Measurements from ENCODE around the gene C16orf46. TPM values are rescaled to one million over a fixed set of nuclear protein-coding genes. Genes with fewer than 3 reads are reported as not detected.

The C16orf46 gene
- total RNA-seq, 2 donors from 2014 or later: 3.9 to 15.7 TPM

DNA sequence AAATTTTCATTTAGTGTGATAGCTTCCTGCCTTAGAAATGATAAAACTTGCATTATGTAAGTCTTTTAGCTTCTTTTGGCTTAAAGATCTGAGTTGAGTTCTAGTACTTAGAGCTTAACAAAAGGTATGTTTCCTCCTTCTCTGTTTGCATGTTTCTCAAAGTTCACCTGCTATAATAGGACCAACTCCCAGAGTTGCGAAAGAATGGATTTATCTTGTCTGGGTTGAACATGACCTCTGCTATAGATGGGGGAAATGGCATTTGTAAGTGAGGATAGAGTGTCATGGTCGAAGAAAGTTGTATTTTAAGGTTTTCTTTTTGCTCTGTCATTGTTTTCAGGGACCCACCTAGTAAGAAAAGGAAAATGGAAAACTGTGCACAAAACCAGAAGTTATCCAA lies 34.2 kb downstream of the C16orf46 start:
- Histone ChIP-seq H3K36me3 (peaks cover 0 to 13% of the 10 kb centered on the region in 2 donors), H3K4me3 (no peak overlapping the region), H3K4me1 (replicated peaks) (peaks cover under 1% of the 10 kb centered on the region), H3K27ac (no peak overlapping the region), H3K27me3 (replicated peaks; ENCODE audit: insufficient read depth) (no peaks in the 10 kb centered on the region), H3K9me3 (no peaks in the 10 kb centered on the region)
- WGBS: 96% methylated on average over 2 of the region's 2 CpGs
- intact Hi-C loops (cut with DNase I): no loop called here
- TF ChIP-seq, protein P1, sequence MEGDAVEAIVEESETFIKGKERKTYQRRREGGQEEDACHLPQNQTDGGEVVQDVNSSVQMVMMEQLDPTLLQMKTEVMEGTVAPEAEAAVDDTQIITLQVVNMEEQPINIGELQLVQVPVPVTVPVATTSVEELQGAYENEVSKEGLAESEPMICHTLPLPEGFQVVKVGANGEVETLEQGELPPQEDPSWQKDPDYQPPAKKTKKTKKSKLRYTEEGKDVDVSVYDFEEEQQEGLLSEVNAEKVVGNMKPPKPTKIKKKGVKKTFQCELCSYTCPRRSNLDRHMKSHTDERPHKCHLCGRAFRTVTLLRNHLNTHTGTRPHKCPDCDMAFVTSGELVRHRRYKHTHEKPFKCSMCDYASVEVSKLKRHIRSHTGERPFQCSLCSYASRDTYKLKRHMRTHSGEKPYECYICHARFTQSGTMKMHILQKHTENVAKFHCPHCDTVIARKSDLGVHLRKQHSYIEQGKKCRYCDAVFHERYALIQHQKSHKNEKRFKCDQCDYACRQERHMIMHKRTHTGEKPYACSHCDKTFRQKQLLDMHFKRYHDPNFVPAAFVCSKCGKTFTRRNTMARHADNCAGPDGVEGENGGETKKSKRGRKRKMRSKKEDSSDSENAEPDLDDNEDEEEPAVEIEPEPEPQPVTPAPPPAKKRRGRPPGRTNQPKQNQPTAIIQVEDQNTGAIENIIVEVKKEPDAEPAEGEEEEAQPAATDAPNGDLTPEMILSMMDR (IDR thresholded peaks at IDR 0.05): no peak
- no peak for TF ChIP-seq POLR2AphosphoS5 (IDR thresholded peaks at IDR 0.05)
- no peak for TF ChIP-seq POLR2A (IDR thresholded peaks at IDR 0.05)
- DNase-seq (ENCODE audit: low spot score): no peak

DNA sequence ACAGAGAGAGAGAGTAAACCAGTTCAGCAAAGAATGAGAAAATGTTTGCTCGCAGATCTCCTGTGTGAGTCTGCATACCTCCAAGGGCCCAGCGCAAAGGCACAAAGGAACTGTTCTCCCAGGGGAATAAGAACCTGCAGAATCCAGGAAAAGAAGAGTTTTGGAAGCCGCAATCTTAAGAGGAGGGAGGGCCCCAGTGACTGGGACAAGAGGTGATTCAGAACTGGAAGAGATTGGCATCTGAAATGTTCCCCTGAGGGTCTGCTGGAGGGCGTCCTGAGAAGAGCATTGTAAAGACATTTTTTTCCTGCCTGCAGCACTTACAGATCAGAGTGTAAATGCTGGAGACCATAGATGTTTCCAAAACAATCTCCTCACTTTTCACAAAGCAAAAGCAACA lies 35.3 kb downstream of the C16orf46 start:
- H3K9me3 ChIP-seq: no peaks in the 10 kb centered on the region
- H3K4me1 ChIP-seq (replicated peaks): peaks cover 5% of the 10 kb centered on the region
- no peaks in the 10 kb centered on the region for H3K27me3 ChIP-seq (replicated peaks; ENCODE audit: insufficient read depth)
- peaks cover 0 to 13% of the 10 kb centered on the region in 2 donors for H3K36me3 ChIP-seq
- H3K27ac ChIP-seq: no peak overlapping the region
- WGBS: 73% methylated on average over 4 of the region's 4 CpGs
- no peak for DNase-seq (ENCODE audit: low spot score)
- no peak overlapping the region for H3K4me3 ChIP-seq
- intact Hi-C loops (cut with DNase I): no loop called here
- TF ChIP-seq POLR2A (IDR thresholded peaks at IDR 0.05) (no peak), POLR2AphosphoS5 (IDR thresholded peaks at IDR 0.05) (no peak)
- TF ChIP-seq, protein P1 (IDR thresholded peaks at IDR 0.05): no peak

DNA sequence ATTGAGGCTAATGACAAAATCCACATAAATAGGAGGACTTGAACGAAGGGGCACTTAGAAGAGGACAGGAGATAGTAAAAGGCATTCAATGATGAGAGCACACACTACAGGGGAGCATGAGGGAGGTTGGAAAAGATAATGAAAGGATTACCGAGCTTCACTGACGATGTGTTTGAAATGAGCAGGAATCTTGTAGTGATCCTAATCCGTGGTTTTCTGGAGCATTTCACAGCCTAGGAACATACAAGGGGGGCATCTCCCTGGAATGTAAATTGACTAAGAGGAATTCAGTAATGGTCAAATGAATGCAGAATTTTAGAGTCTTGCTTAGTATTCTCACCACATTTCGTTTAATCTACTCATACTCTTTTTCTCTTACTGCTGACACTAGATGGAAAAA lies 36.2 kb downstream of the C16orf46 start:
- WGBS: 84% methylated on average over 5 of the region's 5 CpGs
- Histone ChIP-seq H3K36me3 (peaks cover 0 to 13% of the 10 kb centered on the region in 2 donors), H3K9me3 (no peaks in the 10 kb centered on the region), H3K4me3 (no peak overlapping the region), H3K4me1 (replicated peaks) (peaks cover 5% of the 10 kb centered on the region), H3K27me3 (replicated peaks; ENCODE audit: insufficient read depth) (no peaks in the 10 kb centered on the region), H3K27ac (no peak overlapping the region)
- TF ChIP-seq POLR2AphosphoS5 (IDR thresholded peaks at IDR 0.05) (no peak), POLR2A (IDR thresholded peaks at IDR 0.05) (no peak)
- TF ChIP-seq, protein P1 (IDR thresholded peaks at IDR 0.05): no peak
- DNase-seq (ENCODE audit: low spot score): no peak
- intact Hi-C loops (cut with DNase I): no loop called here

DNA sequence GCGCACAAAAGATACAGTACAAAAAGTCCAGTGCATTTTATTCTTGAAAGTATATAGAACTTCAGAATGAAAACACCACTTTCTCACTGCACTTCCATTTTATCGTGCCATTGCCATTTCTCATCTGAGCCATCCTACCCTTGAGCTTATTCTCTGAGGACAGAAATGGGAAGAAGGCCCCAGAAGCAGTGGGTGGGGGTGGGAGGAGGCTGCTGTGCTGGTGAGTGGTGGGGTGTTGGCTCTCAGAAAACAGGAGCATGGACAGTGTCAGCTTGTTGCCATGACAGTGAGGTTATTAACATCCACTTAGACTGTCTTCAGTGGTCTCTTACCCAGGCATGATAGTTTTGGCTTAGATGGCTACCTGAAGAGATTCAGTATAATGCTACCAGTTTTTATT lies 36.9 kb downstream of the C16orf46 start:
- DNase-seq (ENCODE audit: low spot score): no peak
- no peak overlapping the region for H3K27ac ChIP-seq
- intact Hi-C loops (cut with DNase I): no loop called here
- no peaks in the 10 kb centered on the region for H3K27me3 ChIP-seq (replicated peaks; ENCODE audit: insufficient read depth)
- 90% methylated on average over 2 of the region's 2 CpGs for WGBS
- peaks cover 0 to 13% of the 10 kb centered on the region in 2 donors for H3K36me3 ChIP-seq
- no peaks in the 10 kb centered on the region for H3K9me3 ChIP-seq
- no peak overlapping the region for H3K4me3 ChIP-seq
- H3K4me1 ChIP-seq (replicated peaks): peaks cover 5% of the 10 kb centered on the region
- TF ChIP-seq POLR2AphosphoS5 (IDR thresholded peaks at IDR 0.05) (no peak), POLR2A (IDR thresholded peaks at IDR 0.05) (no peak)
- TF ChIP-seq, protein P1 (IDR thresholded peaks at IDR 0.05): no peak

DNA sequence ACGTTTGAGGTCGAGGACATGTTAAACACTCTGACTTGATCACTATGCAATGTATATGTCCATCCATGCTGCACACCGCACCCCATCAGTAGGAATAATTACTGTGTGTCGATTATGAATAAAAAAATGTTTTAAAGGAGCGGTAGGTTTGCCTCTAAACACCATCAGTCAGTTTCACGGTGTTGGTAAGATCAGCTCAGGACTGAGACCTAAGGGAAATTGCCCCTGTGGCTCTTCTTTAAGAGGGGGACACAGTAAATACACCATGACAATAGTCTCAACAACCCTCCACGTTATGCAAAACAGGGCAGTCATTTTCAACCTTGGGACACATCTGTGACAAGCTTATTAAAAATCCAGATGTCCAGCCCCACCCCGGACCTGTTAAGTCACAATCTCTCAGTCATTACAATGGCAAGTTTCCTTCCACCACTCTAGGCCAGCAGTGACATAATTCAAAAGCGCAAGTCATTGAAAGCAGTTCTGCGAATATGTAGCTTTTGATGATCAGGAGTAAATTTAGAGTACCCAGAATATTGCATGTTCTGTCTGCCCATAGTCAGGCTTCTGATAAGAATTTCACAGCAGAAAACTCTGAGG lies 40.2 kb downstream of the C16orf46 start:
- Histone ChIP-seq H3K4me1 (replicated peaks) (peaks cover 5% of the 10 kb centered on the region), H3K27me3 (replicated peaks; ENCODE audit: insufficient read depth) (no peaks in the 10 kb centered on the region), H3K36me3 (peaks cover 0 to 2% of the 10 kb centered on the region in 2 donors), H3K27ac (peak overlapping the region; percentile 53 to 73), H3K9me3 (no peaks in the 10 kb centered on the region), H3K4me3 (peak overlapping the region; percentile 77)
- no peak for TF ChIP-seq POLR2A (IDR thresholded peaks at IDR 0.05)
- TF ChIP-seq, protein P1 (IDR thresholded peaks at IDR 0.05): no peak
- 21% methylated on average over 10 of the region's 10 CpGs for WGBS
- intact Hi-C loops (cut with DNase I): loop anchor here (2.0 to 10.0 kb wide), 2 partner anchors 40 to 278 kb away; partner anchors contain the start of genes C16orf46 and GAN
- DNase-seq (ENCODE audit: low spot score): no peak
